GM12878 (cell line): ENCODE results near the gene RPL37. TPM values are rescaled to one million over a fixed set of nuclear protein-coding genes. Genes with fewer than 3 reads are reported as not detected.

Source experiments
- ATAC-seq: fragments of 200-7000 bp; cut with Tn5 transposase; 3 replicates; pipeline ENCODE4 v1.9.1; 2020; ENCODE audit warnings: mild to moderate bottlenecking, moderate library complexity
- BruUV-seq: library from RNA; stranded (reverse); fragments of 400-500 nt; replicated peaks from 2 replicates; lab custom pipeline; 2021; lab: Mats Ljungman, UMichigan
- CTCF ChIA-PET: fragments of 300-600 bp; sonication (Branson Sonifier 250); formaldehyde crosslinking; extraction: SDS; loops from one replicate; lab custom pipeline; 2021; ENCODE audit warnings: inconsistent platforms; lab: Yijun Ruan, JAX
- POLR2A ChIA-PET: fragments of 350-600 bp; formaldehyde crosslinking; extraction: SDS; loops from one replicate; lab custom pipeline; 2021; ENCODE audit warnings: inconsistent platforms; lab: Charles Lee
- RAD21 ChIA-PET: fragments of 300-600 bp; sonication (Branson Sonifier 250); formaldehyde crosslinking; loops from one replicate; lab custom pipeline; 2023; ENCODE audit warnings: antibody characterized with exemption; ENCODE audit not compliant: unreplicated experiment; lab: Charles Lee
- SMC1A ChIA-PET: fragments of 300-600 bp; sonication (Branson Sonifier 250); formaldehyde crosslinking; loops from one replicate; lab custom pipeline; 2023; ENCODE audit not compliant: unreplicated experiment, uncharacterized antibody; lab: Charles Lee
- DNase-seq: peaks from one replicate; pipeline ENCODE4 v3.0.0-alpha.2; 2011; ENCODE audit warnings: low read depth, low spot score
- FAIRE-seq: peaks from 3 replicates; lab custom pipeline; 2011; peaks lifted over from hg19 to GRCh38; lab: Jason Lieb, UNC
- H2AFZ ChIP-seq: 2 replicates; pipeline ENCODE4 v1.6.0; 2011; ENCODE audit warnings: low read depth, low read length, control low read depth; ENCODE audit not compliant: control insufficient read depth
- H3K27ac ChIP-seq: 2 replicates; pipeline ENCODE4 v1.5.1; 2011; ENCODE audit warnings: control low read depth; ENCODE audit not compliant: control insufficient read depth, insufficient read depth
- H3K27me3 ChIP-seq, 2 experiments: replicated peaks in 1 of 2; 2 replicates each; pipeline versions ENCODE4 v1.6.0 to v1.6.1; 2011; ENCODE audit warnings: low read length in 1 of 2; ENCODE audit not compliant: control insufficient read depth in 2 of 2, insufficient read depth in 2 of 2
- H3K36me3 ChIP-seq, 2 experiments: 2 replicates each; pipeline ENCODE4 v1.5.1; 2011; ENCODE audit warnings: low read length in 1 of 2; ENCODE audit not compliant: control insufficient read depth in 2 of 2, insufficient read depth in 2 of 2
- H3K4me1 ChIP-seq: 2 replicates; pipeline ENCODE4 v1.6.1; 2011; ENCODE audit warnings: mild to moderate bottlenecking, low read length, moderate library complexity, mixed read lengths; ENCODE audit not compliant: control insufficient read depth, insufficient read depth
- H3K4me2 ChIP-seq: 2 replicates; pipeline ENCODE4 v1.6.0; 2011; ENCODE audit warnings: control low read depth; ENCODE audit not compliant: control insufficient read depth, insufficient read depth
- H3K4me3 ChIP-seq: fragments of 200-600 bp; sonication (generic); 2 replicates; pipeline ENCODE4 v1.5.1; 2016
- H3K79me2 ChIP-seq: 2 replicates; pipeline ENCODE4 v1.6.0; 2011; ENCODE audit warnings: low read length; ENCODE audit not compliant: control insufficient read depth, insufficient read depth
- H3K9ac ChIP-seq: 2 replicates; pipeline ENCODE4 v1.8.0; 2011; ENCODE audit warnings: low read length, control low read depth, mixed read lengths; ENCODE audit not compliant: control insufficient read depth, insufficient read depth
- H3K9me3 ChIP-seq: replicated peaks from 3 replicates; pipeline ENCODE4 v1.5.1; 2011; ENCODE audit warnings: mild to moderate bottlenecking, low read length; ENCODE audit not compliant: control insufficient read depth, insufficient read depth
- H4K20me1 ChIP-seq: 2 replicates; pipeline ENCODE4 v1.6.0; 2011; ENCODE audit not compliant: control insufficient read depth, insufficient read depth
- BCL11A ChIP-seq: IDR thresholded peaks from 2 replicates; pipeline ENCODE4 v1.6.1; 2011; ENCODE audit warnings: low read depth, low read length
- CEBPB ChIP-seq, 2 experiments: fragments of 150-350 bp in 1 of 2; IDR thresholded peaks; 2 replicates each; pipeline ENCODE4 v1.6.1; 2012 to 2014; ENCODE audit warnings: low read depth in 2 of 2, low read length in 2 of 2, borderline replicate concordance in 1 of 2, inconsistent platforms in 1 of 2
- HDGF ChIP-seq: fragments of 450-650 bp; IDR thresholded peaks from 2 replicates; pipeline ENCODE4 v1.6.1; 2016; ENCODE audit warnings: antibody characterized with exemption
- JUNB ChIP-seq: IDR thresholded peaks from 2 replicates; pipeline ENCODE4 v1.6.1; 2016; ENCODE audit warnings: antibody characterized with exemption, mild to moderate bottlenecking
- POLR2AphosphoS2 ChIP-seq: IDR thresholded peaks from 2 replicates; pipeline ENCODE4 v1.6.1; 2011; ENCODE audit warnings: low read depth, mild to moderate bottlenecking, low read length, improper control_type of control experiment, moderate library complexity
- SMARCA5 ChIP-seq: fragments of 450-650 bp; IDR thresholded peaks from 2 replicates; pipeline ENCODE4 v1.6.1; 2017; ENCODE audit warnings: mild to moderate bottlenecking
- STAT3 ChIP-seq: IDR thresholded peaks from 2 replicates; pipeline ENCODE4 v1.6.1; 2011; ENCODE audit warnings: low read depth, low read length, improper control_type of control experiment
- TCF12 ChIP-seq: IDR thresholded peaks from 2 replicates; pipeline ENCODE4 v1.6.1; 2011; ENCODE audit warnings: low read depth, mild to moderate bottlenecking, low read length
- TCF3 ChIP-seq: IDR thresholded peaks from 2 replicates; pipeline ENCODE4 v1.6.1; 2012; ENCODE audit warnings: low read depth, mild to moderate bottlenecking, low read length, borderline replicate concordance; ENCODE audit not compliant: insufficient read depth
- ZNF274 ChIP-seq: IDR thresholded peaks from one replicate; pipeline ENCODE4 v1.8.0; 2011; ENCODE audit not compliant: insufficient read length, insufficient read depth
- ZNF384 ChIP-seq: IDR thresholded peaks from 2 replicates; pipeline ENCODE4 v1.6.1; 2012; ENCODE audit warnings: low read depth, mild to moderate bottlenecking, low read length, improper control_type of control experiment, borderline replicate concordance
- WGBS: methylation state at CpG from one replicate; pipeline ENCODE4 v1.1.6; 2016; ENCODE audit warnings: low lambda C conversion rate; ENCODE audit not compliant: insufficient replicate concordance, insufficient coverage; ENCODE audit errors: missing lambda C conversion rate; 5-methylcytosine and 5-hydroxymethylcytosine counted together
- in situ Hi-C: fragments of 300-500 bp; cut with MboI; formaldehyde crosslinking; loops from 9 replicates; pipeline ENCODE4 v1.14.3; 2018; ENCODE audit warnings: mixed read lengths
- intact Hi-C: fragments of 100-400 bp; cut with micrococcal nuclease; formaldehyde crosslinking; loops from one replicate; pipeline ENCODE4 v1.14.2; 2022; ENCODE audit not compliant: unreplicated experiment
- polyA plus RNA-seq, 11 experiments: library from polyadenylated mRNA; depleted of rRNA in 4 of 11; unstranded in 6 of 11; stranded (reverse) in 5 of 11; fragments of >200 nt; fragmentation: Nextera tagmentation in 4 of 11; fragmentation: Illumina TruSeq in 1 of 11; extraction: Ambion mirVana in 4 of 11; extraction: Trizol in 1 of 11; gene quantifications; 1 replicate in 1 of 11; 2 replicates in 10 of 11; pipeline versions ENCODE4 v1.2.1 to v1.2.3, GENCODE V29; 2011 to 2016; ENCODE audit warnings: inconsistent platforms in 2 of 11, missing spikeins in 2 of 11, low read depth in 1 of 11
- total RNA-seq, 4 experiments: library from RNA; depleted of rRNA in 3 of 4; stranded (reverse); fragments of >200 nt in 3 of 4; fragmentation: Illumina TruSeq in 1 of 4; extraction: Trizol in 1 of 4; gene quantifications; 2 replicates each; pipeline versions ENCODE4 v1.2.1 to v1.2.3, GENCODE V29; 2013 to 2021
- TF ChIP-seq, protein P1 (sequence below): IDR thresholded peaks from 2 replicates; pipeline ENCODE4 v1.6.1; 2012; ENCODE audit warnings: improper control_type of control experiment, low read depth, low read length; ENCODE audit not compliant: insufficient replicate concordance
- TF ChIP-seq, protein P2 (sequence below), 3 experiments: IDR thresholded peaks in 2 of 3; conservative IDR thresholded peaks in 1 of 3; 2 replicates each; pipeline ENCODE4 v1.5.1; 2011; ENCODE audit warnings: low read depth in 3 of 3, low read length in 3 of 3, mild to moderate bottlenecking in 3 of 3, control low read depth in 2 of 3, moderate library complexity in 2 of 3, inconsistent platforms in 1 of 3, mixed read lengths in 1 of 3; ENCODE audit not compliant: control insufficient read depth in 2 of 3, insufficient read depth in 1 of 3; ENCODE audit errors: extremely low read depth in 1 of 3

The RPL37 gene
- total and polyA plus RNA-seq, 10 of the 15 experiments (the other 5 are each of a cell fraction or from before 2014, with no cell fraction given): 1,697 to 6,216 (median 3,013) TPM

DNA sequence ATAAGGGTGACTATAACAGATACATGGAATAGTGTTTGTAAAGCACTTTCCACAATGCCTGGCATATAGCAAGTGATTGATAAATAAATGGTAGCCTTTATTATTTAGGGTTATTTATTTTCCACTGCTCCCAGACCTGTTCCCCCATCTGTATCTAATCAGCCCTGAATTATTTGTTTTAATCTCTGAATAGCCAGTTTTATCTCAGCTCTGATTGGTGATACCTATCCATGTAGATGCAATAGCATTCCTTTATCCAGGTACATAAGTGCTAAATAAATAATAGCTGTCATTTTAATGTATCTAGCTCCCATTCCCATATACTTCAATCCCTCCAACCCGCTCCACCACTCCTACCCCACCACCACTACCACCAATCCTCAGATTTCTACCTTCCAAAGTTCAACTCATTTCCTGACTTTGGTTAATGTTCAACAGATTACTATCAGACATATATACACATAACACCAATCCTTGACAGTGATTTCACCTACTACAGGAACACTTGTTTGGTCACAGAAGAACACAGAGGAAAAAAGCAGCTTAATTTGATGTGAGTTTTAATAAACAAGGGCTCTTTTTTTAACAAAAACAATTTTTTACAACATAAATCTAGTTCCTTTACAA, 50.9 kb downstream of the RPL37 start:
- Histone ChIP-seq H3K36me3 (no peaks in the 10 kb centered on the region), H3K4me1 (no peaks in the 10 kb centered on the region), H3K9me3 (peaks cover 5% of the 10 kb centered on the region), H4K20me1 (no peaks in the 10 kb centered on the region), H3K27me3 (no peaks in the 10 kb centered on the region), H3K27ac (no peak overlapping the region), H3K9ac (no peak overlapping the region), H3K4me2 (no peak overlapping the region), H3K4me3 (no peak overlapping the region), H2AFZ (no peak overlapping the region), H3K79me2 (peaks cover 40% of the 10 kb centered on the region)
- POLR2A ChIA-PET: no interaction called here
- in situ Hi-C loops: no loop called here
- WGBS: 100% methylated on average over 1 of the region's 1 CpG
- FAIRE-seq (no peak), DNase-seq (no peak), ATAC-seq (peak; percentile 59)
- BruUV-seq: no TSS peak
- RAD21 ChIA-PET: no interaction called here
- intact Hi-C loops: no loop called here
- CTCF ChIA-PET: interaction anchor here (1.4 kb wide), 1 partner anchor 9 kb away, joined by 5 read pairs; no protein-coding TSS in a partner anchor
- SMC1A ChIA-PET: no interaction called here
- TF ChIP-seq TCF12: no peak
- TF ChIP-seq STAT3: no peak
- no peak for TF ChIP-seq TCF3
- TF ChIP-seq SMARCA5: no peak
- TF ChIP-seq JUNB: no peak
- TF ChIP-seq, protein P1, sequence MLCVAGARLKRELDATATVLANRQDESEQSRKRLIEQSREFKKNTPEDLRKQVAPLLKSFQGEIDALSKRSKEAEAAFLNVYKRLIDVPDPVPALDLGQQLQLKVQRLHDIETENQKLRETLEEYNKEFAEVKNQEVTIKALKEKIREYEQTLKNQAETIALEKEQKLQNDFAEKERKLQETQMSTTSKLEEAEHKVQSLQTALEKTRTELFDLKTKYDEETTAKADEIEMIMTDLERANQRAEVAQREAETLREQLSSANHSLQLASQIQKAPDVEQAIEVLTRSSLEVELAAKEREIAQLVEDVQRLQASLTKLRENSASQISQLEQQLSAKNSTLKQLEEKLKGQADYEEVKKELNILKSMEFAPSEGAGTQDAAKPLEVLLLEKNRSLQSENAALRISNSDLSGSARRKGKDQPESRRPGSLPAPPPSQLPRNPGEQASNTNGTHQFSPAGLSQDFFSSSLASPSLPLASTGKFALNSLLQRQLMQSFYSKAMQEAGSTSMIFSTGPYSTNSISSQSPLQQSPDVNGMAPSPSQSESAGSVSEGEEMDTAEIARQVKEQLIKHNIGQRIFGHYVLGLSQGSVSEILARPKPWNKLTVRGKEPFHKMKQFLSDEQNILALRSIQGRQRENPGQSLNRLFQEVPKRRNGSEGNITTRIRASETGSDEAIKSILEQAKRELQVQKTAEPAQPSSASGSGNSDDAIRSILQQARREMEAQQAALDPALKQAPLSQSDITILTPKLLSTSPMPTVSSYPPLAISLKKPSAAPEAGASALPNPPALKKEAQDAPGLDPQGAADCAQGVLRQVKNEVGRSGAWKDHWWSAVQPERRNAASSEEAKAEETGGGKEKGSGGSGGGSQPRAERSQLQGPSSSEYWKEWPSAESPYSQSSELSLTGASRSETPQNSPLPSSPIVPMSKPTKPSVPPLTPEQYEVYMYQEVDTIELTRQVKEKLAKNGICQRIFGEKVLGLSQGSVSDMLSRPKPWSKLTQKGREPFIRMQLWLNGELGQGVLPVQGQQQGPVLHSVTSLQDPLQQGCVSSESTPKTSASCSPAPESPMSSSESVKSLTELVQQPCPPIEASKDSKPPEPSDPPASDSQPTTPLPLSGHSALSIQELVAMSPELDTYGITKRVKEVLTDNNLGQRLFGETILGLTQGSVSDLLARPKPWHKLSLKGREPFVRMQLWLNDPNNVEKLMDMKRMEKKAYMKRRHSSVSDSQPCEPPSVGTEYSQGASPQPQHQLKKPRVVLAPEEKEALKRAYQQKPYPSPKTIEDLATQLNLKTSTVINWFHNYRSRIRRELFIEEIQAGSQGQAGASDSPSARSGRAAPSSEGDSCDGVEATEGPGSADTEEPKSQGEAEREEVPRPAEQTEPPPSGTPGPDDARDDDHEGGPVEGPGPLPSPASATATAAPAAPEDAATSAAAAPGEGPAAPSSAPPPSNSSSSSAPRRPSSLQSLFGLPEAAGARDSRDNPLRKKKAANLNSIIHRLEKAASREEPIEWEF: no peak
- no peak for TF ChIP-seq ZNF274
- TF ChIP-seq, protein P2, sequence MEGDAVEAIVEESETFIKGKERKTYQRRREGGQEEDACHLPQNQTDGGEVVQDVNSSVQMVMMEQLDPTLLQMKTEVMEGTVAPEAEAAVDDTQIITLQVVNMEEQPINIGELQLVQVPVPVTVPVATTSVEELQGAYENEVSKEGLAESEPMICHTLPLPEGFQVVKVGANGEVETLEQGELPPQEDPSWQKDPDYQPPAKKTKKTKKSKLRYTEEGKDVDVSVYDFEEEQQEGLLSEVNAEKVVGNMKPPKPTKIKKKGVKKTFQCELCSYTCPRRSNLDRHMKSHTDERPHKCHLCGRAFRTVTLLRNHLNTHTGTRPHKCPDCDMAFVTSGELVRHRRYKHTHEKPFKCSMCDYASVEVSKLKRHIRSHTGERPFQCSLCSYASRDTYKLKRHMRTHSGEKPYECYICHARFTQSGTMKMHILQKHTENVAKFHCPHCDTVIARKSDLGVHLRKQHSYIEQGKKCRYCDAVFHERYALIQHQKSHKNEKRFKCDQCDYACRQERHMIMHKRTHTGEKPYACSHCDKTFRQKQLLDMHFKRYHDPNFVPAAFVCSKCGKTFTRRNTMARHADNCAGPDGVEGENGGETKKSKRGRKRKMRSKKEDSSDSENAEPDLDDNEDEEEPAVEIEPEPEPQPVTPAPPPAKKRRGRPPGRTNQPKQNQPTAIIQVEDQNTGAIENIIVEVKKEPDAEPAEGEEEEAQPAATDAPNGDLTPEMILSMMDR (IDR thresholded peaks at IDR 0.05 in 2 of 3, conservative IDR thresholded peaks at IDR 0.05 in 1 of 3; ENCODE audit: control insufficient read depth in 2 of 3, extremely low read depth in 1 of 3, insufficient read depth in 1 of 3, low read depth in 3 of 3, low read length in 3 of 3): no peak
- TF ChIP-seq POLR2AphosphoS2: no peak
- no peak for TF ChIP-seq HDGF
- no peak for TF ChIP-seq ZNF384
- TF ChIP-seq CEBPB (IDR thresholded peaks at IDR 0.05; ENCODE audit: borderline replicate concordance in 1 of 2, low read depth in 2 of 2, low read length in 2 of 2): no peak
- no peak for TF ChIP-seq BCL11A
